GM12864 (cell line): ENCODE data around the gene MYO16.

Source experiments
- DNase-seq: peaks from one replicate; pipeline ENCODE4 v3.0.0-alpha.2; 2011; ENCODE audit warnings: low read depth
- H3K4me3 ChIP-seq: 2 replicates; pipeline ENCODE4 v1.5.1; 2011; ENCODE audit warnings: mild to moderate bottlenecking, low read depth, low read length, control low read depth
- CTCF ChIP-seq: IDR thresholded peaks from 2 replicates; pipeline ENCODE4 v1.5.1; 2011; ENCODE audit warnings: low read depth, mild to moderate bottlenecking, moderate library complexity, low read length, control low read depth, inconsistent platforms; ENCODE audit errors: missing control alignments

The MYO16 gene

GRCh38 chr13:109028624-109029023 is 399.2 kb downstream of the MYO16 start:
- no peak for DNase-seq
- TF ChIP-seq CTCF: no peak
- no peak overlapping the region for H3K4me3 ChIP-seq

- no peak overlapping the region for H3K4me3 ChIP-seq
- no peak for DNase-seq
- no peak for TF ChIP-seq CTCF
Observed at GRCh38 chr13:109033090-109033489, 403.7 kb downstream of the MYO16 start.

GRCh38 chr13:109036078-109036780 is 406.8 kb downstream of the MYO16 start:
- no peak for DNase-seq
- no peak for TF ChIP-seq CTCF
- no peak overlapping the region for H3K4me3 ChIP-seq

GRCh38 chr13:109043636-109044035 is 414.2 kb downstream of the MYO16 start:
- TF ChIP-seq CTCF: no peak
- no peak for DNase-seq
- no peak overlapping the region for H3K4me3 ChIP-seq

- no peak for DNase-seq
- no peak for TF ChIP-seq CTCF
- H3K4me3 ChIP-seq: no peak overlapping the region
Observed at GRCh38 chr13:109055850-109056249, 426.4 kb downstream of the MYO16 start.

GRCh38 chr13:109058087-109058486 is 428.7 kb downstream of the MYO16 start:
- no peak for TF ChIP-seq CTCF
- DNase-seq: no peak

GRCh38 chr13:109072505-109072904 is 443.1 kb downstream of the MYO16 start:
- no peak for DNase-seq

More at GRCh38 chr13:109058087-109058486, 428.7 kb downstream of the MYO16 start:
- H3K4me3 ChIP-seq: no peak overlapping the region

More at GRCh38 chr13:109072505-109072904, 443.1 kb downstream of the MYO16 start:
- no peak overlapping the region for H3K4me3 ChIP-seq
- no peak for TF ChIP-seq CTCF
